Activated CD4-positive, alpha-beta memory T cell treated with anti-CD3 and anti-CD28 coated beads for 36 hours (primary cell): ENCODE data around the gene PPARD. TPM values are rescaled to one million over a fixed set of nuclear protein-coding genes. Genes with fewer than 3 reads are reported as not detected.

ENCODE experiments used
- CTCF ChIA-PET: fragments of 350-600 bp; sonication (Branson Sonifier 250); formaldehyde crosslinking; loops from one replicate; lab custom pipeline; 2021; ENCODE audit warnings: antibody characterized with exemption, inconsistent platforms; lab: Charles Lee
- POLR2A ChIA-PET: fragments of 350-600 bp; sonication (Branson Sonifier 250); formaldehyde crosslinking; loops from one replicate; lab custom pipeline; 2021; ENCODE audit warnings: antibody characterized with exemption; lab: Charles Lee
- DNase-seq: peaks from one replicate; pipeline ENCODE4 v3.0.0-alpha.2; 2020
- H3K27ac Mint-ChIP-seq: one replicate; pipeline ENCODE4 v1.8.0; 2021; ENCODE audit warnings: mixed read lengths
- H3K27me3 Mint-ChIP-seq: one replicate; pipeline ENCODE4 v1.8.0; 2021; ENCODE audit warnings: mixed read lengths
- H3K36me3 Mint-ChIP-seq: one replicate; pipeline ENCODE4 v1.8.0; 2021; ENCODE audit warnings: mixed read lengths
- H3K4me1 Mint-ChIP-seq: one replicate; pipeline ENCODE4 v1.8.0; 2021; ENCODE audit warnings: low read depth, mixed read lengths
- H3K4me3 Mint-ChIP-seq: one replicate; pipeline ENCODE4 v1.8.0; 2021; ENCODE audit warnings: mild to moderate bottlenecking, mixed read lengths
- H3K9me3 Mint-ChIP-seq: one replicate; pipeline ENCODE4 v1.8.0; 2021; ENCODE audit warnings: mixed read lengths
- intact Hi-C: fragments of 100-400 bp; cut with micrococcal nuclease; formaldehyde crosslinking; loops from one replicate; pipeline ENCODE4 v1.15.1; 2023
- total RNA-seq, 2 experiments: library from RNA; stranded (reverse); gene quantifications; one replicate each; pipeline ENCODE4 v1.2.3, GENCODE V29; 2021

PPARD gene
- 10 to 100 TPM; 19.9 to 20.9 TPM for total RNA-seq

DNA sequence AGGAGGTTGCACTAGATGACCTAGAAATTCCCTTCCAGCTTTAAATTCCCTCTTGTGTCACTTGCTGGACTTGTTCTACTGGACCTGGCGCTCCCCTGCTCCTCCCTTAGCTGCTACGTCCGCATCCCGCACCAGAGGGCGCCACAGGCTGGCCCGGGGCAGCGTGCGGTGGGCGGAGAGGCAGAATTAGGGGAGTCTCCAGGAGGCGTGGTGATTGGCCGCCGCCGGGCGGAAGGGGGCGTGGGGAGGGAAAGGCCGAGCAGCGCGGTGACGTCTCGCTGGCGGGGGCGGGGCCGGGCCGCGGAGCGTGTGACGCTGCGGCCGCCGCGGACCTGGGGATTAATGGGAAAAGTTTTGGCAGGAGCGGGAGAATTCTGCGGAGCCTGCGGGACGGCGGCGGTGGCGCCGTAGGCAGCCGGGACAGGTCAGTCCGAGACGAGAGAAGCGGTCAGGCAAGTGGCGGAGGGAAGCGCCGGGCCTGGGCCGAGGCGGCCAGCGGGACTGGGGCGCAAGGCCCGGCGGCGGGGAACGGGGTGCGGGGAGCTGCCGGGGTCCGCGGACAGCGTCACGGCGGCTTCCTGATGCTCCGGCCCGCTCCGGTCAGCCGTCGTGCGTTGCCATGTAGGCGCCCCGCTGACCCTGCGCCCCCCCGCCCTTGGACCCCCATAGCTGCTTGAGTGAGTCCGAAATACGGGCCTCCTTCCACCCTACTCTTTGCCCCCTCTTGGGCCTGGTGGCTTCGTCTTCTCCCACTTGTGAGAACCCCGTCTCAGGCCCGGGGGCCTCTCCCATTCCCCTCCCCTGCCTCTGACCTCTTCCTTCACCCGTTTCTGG is at the start of gene PPARD:
Gene PPARD (plus strand): TSS at position 301 of the 834 bp plus-strand sequence. CDS start 68,530 bp downstream, outside the sequence.
- CTCF ChIA-PET = interaction anchor here (0.6 to 7.1 kb wide), 29 partner anchors 10 to 190 kb away, joined by 3 to 219 read pairs (median 5); partner anchors contain the start of genes DEF6, FANCE and RPL10A
- POLR2A ChIA-PET = interaction anchor here (0.9 to 1.6 kb wide), 3 partner anchors 107 to 126 kb away, joined by 4 to 8 read pairs (median 6); partner anchors contain the start of genes FANCE and RPL10A

DNA sequence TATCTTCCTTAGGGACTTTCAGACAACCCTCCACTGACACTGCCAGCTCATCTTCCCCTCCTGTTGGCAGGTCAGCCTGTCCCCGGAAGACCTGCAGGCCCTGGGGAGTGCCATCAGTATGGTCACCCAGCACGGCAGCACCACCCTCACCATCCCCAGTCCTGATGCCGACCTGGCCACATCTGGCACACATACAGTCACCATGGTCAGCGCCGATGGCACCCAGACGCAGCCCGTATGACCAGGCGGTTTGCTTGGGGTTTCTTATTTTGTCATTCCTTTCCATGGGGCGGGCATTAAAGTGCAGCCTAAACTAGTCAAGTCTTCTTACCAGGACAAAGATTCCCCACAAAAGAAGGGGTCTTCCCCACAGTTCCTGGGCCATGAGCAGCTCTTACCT is 48.7 kb upstream of the PPARD start:
- Mint-ChIP-seq H3K4me1 (peaks cover 5% of the 10 kb centered on the region), H3K36me3 (peaks cover 19% of the 10 kb centered on the region), H3K27me3 (no peaks in the 10 kb centered on the region), H3K9me3 (no peaks in the 10 kb centered on the region), H3K4me3 (no peak overlapping the region), H3K27ac (no peak overlapping the region)
- intact Hi-C loops = no loop called here
- ChIA-PET CTCF (interaction anchor here (0.6 to 11.0 kb wide), 22 partner anchors 8 to 258 kb away, joined by 3 to 232 read pairs (median 3); partner anchors contain the start of genes FANCE, PPARD and ZNF76), POLR2A (no interaction called here)
- no peak for DNase-seq

More for the DNA sequence above, at the start of gene PPARD:
- Mint-ChIP-seq H3K36me3 (peaks cover 16% of the 10 kb centered on the region), H3K27me3 (no peaks in the 10 kb centered on the region), H3K9me3 (no peaks in the 10 kb centered on the region), H3K27ac (peak within 1 kb of the TSS; percentile 90), H3K4me3 (peak within 1 kb of the TSS; percentile 89), H3K4me1 (peaks cover 44% of the 10 kb centered on the region)
- DNase-seq = peak; percentile 99
- intact Hi-C loops = loop anchor here (1.0 to 10.0 kb wide), 6 partner anchors 26 to 126 kb away; partner anchors contain the start of genes DEF6 and RPL10A

- Mint-ChIP-seq H3K9me3 (no peaks in the 10 kb centered on the region), H3K4me1 (peaks cover 12% of the 10 kb centered on the region), H3K27me3 (no peaks in the 10 kb centered on the region), H3K4me3 (no peak overlapping the region), H3K27ac (no peak overlapping the region), H3K36me3 (peaks cover 16% of the 10 kb centered on the region)
- ChIA-PET CTCF (interaction anchor here (0.7 to 11.0 kb wide), 21 partner anchors 9 to 257 kb away, joined by 3 to 232 read pairs (median 4); partner anchors contain the start of genes FANCE, PPARD and ZNF76), POLR2A (no interaction called here)
- intact Hi-C loops = no loop called here
- DNase-seq = peak; percentile 63
Measured at GRCh38 chr6:35294308-35294945, 47.9 kb upstream of the PPARD start.

GRCh38 chr6:35295036-35295435 is 47.3 kb upstream of the PPARD start:
- Mint-ChIP-seq H3K4me1 (peaks cover 18% of the 10 kb centered on the region), H3K36me3 (peaks cover 17% of the 10 kb centered on the region), H3K4me3 (no peak overlapping the region), H3K27ac (no peak overlapping the region), H3K9me3 (no peaks in the 10 kb centered on the region), H3K27me3 (no peaks in the 10 kb centered on the region)
- POLR2A ChIA-PET = interaction anchor here (1.5 kb wide), 1 partner anchor 33 kb away, joined by 6 read pairs; no protein-coding TSS in a partner anchor
- CTCF ChIA-PET = interaction anchor here (0.6 to 11.0 kb wide), 9 partner anchors 8 to 380 kb away, joined by 3 to 232 read pairs (median 27); partner anchors contain the start of genes FANCE, PPARD and RPL10A
- DNase-seq = no peak
- intact Hi-C loops = no loop called here

DNA sequence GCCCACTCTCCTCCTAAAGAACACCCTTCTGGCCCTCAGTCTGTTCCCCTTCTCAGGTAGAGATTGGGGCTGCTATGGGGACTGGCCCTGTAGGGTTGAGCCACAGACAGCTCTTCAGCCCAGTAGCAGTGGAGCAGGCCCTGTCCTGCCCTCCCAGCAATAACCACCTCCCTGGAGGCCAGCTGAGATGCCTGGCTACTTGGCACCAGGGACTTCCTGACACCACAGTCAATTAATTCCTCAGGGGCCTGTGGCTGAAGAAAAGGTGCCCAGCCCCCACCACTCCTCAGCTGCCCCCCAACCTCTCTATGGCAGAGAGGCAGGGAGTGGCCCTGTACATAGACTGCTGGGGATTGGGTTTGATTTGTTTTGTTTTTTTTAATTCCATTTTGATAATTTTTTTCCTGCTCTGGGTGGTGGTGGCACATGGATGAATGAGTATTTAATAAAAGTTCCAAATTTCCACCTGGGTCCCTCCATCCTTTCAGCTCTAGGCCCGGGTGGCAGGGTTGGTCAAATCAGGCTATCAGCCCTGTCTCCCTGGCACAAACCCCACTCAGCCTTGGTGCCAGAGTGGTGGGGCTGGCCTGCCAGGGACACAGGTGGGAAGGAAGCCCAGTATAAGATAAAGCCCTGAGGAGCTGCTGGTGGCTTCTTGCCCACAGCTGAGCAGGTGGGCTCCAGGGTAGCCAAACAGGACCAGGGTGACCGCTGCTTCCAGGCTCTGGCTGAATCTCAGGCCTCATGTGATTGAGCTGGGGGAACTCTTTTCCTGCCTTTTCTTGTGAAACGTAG is 46.6 kb upstream of the PPARD start:
- H3K27me3 Mint-ChIP-seq = no peaks in the 10 kb centered on the region
- intact Hi-C loops = no loop called here
- CTCF ChIA-PET = interaction anchor here (0.6 to 11.0 kb wide), 13 partner anchors 9 to 380 kb away, joined by 3 to 232 read pairs (median 9); partner anchors contain the start of genes FANCE, PPARD and RPL10A
- DNase-seq = no peak
- POLR2A ChIA-PET = interaction anchor here (1.5 kb wide), 1 partner anchor 32 kb away, joined by 6 read pairs; no protein-coding TSS in a partner anchor
- peaks cover 25% of the 10 kb centered on the region for H3K4me1 Mint-ChIP-seq
- peaks cover 19% of the 10 kb centered on the region for H3K36me3 Mint-ChIP-seq
- H3K9me3 Mint-ChIP-seq = no peaks in the 10 kb centered on the region
- no peak overlapping the region for H3K27ac Mint-ChIP-seq
- H3K4me3 Mint-ChIP-seq = no peak overlapping the region

GRCh38 chr6:35296931-35297600 is 45.3 kb upstream of the PPARD start:
- no peaks in the 10 kb centered on the region for H3K27me3 Mint-ChIP-seq
- H3K9me3 Mint-ChIP-seq = no peaks in the 10 kb centered on the region
- ChIA-PET CTCF (interaction anchor here (0.7 to 11.0 kb wide), 19 partner anchors 9 to 440 kb away, joined by 3 to 232 read pairs (median 6); partner anchors contain the start of genes ARMC12, FANCE, PPARD and RPL10A), POLR2A (interaction anchor here (0.6 to 1.8 kb wide), 4 partner anchors 31 to 174 kb away, joined by 3 to 6 read pairs (median 4); no protein-coding TSS in a partner anchor)
- no peak for DNase-seq
- peaks cover 15% of the 10 kb centered on the region for H3K36me3 Mint-ChIP-seq
- peak overlapping the region; percentile 96 for H3K27ac Mint-ChIP-seq
- H3K4me3 Mint-ChIP-seq = peak overlapping the region; percentile 86
- intact Hi-C loops = loop anchor here (1.0 kb wide), 4 partner anchors 30 to 171 kb away; partner anchors contain the start of genes PPARD and RPL10A
- peaks cover 38% of the 10 kb centered on the region for H3K4me1 Mint-ChIP-seq

GRCh38 chr6:35297601-35298481 is 44.5 kb upstream of the PPARD start, which contains the start of gene DEF6:
DEF6 (plus strand) TSS chr6:35297818; CDS start chr6:35297857, 39 bp downstream.
- H3K4me3 Mint-ChIP-seq = peak within 1 kb of the TSS; percentile 86
- H3K9me3 Mint-ChIP-seq = no peaks in the 10 kb centered on the region
- peaks cover 15% of the 10 kb centered on the region for H3K36me3 Mint-ChIP-seq
- CTCF ChIA-PET = interaction anchor here (0.7 to 11.0 kb wide), 19 partner anchors 10 to 439 kb away, joined by 3 to 232 read pairs (median 6); partner anchors contain the start of genes ARMC12, FANCE, PPARD and RPL10A
- POLR2A ChIA-PET = interaction anchor here (0.6 to 1.8 kb wide), 12 partner anchors 16 to 174 kb away, joined by 3 to 7 read pairs (median 4); partner anchors contain the start of genes FANCE and ZNF76
- peak; percentile 95 for DNase-seq
- peaks cover 45% of the 10 kb centered on the region for H3K4me1 Mint-ChIP-seq
- no peaks in the 10 kb centered on the region for H3K27me3 Mint-ChIP-seq
- peak within 1 kb of the TSS; percentile 96 for H3K27ac Mint-ChIP-seq
- intact Hi-C loops = loop anchor here (1.0 to 2.0 kb wide), 5 partner anchors 15 to 170 kb away; partner anchors contain the start of genes PPARD and RPL10A

DNA sequence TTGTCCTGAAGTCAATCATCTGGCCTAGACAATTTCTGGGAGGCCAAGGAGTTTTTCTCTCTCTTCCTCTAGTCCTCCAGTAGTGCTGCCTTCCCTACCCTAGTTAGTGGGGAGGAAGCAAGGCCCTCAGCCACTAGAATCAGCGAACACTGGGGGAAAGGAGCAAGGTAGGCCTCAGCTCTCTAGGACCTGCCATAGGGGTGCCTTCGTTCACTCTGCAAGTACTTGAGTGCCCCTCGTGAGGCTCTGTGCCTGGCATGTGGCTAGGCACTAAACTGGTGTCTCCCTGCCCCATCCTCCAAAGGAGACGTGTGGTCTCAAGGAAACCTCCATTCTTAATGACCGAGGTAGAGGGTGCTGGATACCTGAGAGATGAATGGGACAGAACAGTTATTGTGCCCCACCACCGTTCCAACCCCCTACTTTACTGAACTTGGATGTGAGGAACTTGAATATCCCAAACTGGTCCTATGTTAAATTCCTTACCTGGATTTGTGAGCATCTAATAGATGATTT is 43.7 kb upstream of the PPARD start:
- ChIA-PET CTCF (interaction anchor here (1.1 to 11.0 kb wide), 8 partner anchors 11 to 438 kb away, joined by 3 to 232 read pairs (median 22); partner anchors contain the start of genes ARMC12, FANCE, PPARD and RPL10A), POLR2A (interaction anchor here (0.7 to 1.8 kb wide), 9 partner anchors 15 to 173 kb away, joined by 3 to 7 read pairs (median 4); partner anchors contain the start of genes FANCE and ZNF76)
- H3K36me3 Mint-ChIP-seq = peaks cover 18% of the 10 kb centered on the region
- H3K4me3 Mint-ChIP-seq = peak overlapping the region; percentile 86
- DNase-seq = peak; percentile 41
- intact Hi-C loops = loop anchor here (2.0 kb wide), 1 partner anchor 14 kb away; no protein-coding TSS in a partner anchor
- peaks cover 53% of the 10 kb centered on the region for H3K4me1 Mint-ChIP-seq
- H3K27me3 Mint-ChIP-seq = no peaks in the 10 kb centered on the region
- peak overlapping the region; percentile 96 for H3K27ac Mint-ChIP-seq
- H3K9me3 Mint-ChIP-seq = no peaks in the 10 kb centered on the region

DNA sequence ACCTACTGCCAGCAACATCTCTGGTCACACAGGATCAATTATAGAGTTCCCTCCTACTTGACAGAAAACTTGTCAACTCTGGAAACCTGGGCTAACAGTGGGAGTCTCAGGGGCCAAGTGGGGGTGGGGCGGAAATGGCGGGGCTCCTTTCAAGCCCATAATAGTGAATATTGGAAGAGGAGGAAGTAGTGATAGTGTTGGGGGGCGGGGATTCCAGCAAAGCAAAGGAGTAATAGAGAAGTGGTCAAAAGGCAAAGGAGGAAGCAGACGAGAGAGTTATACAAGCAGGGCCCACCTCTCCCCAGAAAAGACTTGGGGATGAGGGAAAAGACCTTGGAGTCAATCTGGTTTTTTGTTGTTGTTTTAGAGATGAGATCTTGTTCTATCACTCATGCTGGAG is 42.7 kb upstream of the PPARD start:
- peak overlapping the region; percentile 86 for H3K4me3 Mint-ChIP-seq
- peak overlapping the region; percentile 96 for H3K27ac Mint-ChIP-seq
- H3K36me3 Mint-ChIP-seq = peaks cover 21% of the 10 kb centered on the region
- peaks cover 63% of the 10 kb centered on the region for H3K4me1 Mint-ChIP-seq
- CTCF ChIA-PET = interaction anchor here (1.4 to 11.0 kb wide), 4 partner anchors 29 to 169 kb away, joined by 3 to 232 read pairs (median 104); partner anchors contain the start of genes FANCE and RPL10A
- H3K9me3 Mint-ChIP-seq = no peaks in the 10 kb centered on the region
- intact Hi-C loops = loop anchor here (2.0 to 5.0 kb wide), 2 partner anchors 13 to 433 kb away; no protein-coding TSS in a partner anchor
- no peaks in the 10 kb centered on the region for H3K27me3 Mint-ChIP-seq
- POLR2A ChIA-PET = interaction anchor here (0.6 to 2.2 kb wide), 3 partner anchors 16 to 173 kb away, joined by 3 to 7 read pairs (median 3); partner anchors contain the start of gene RPL10A
- peak; percentile 44 for DNase-seq
